Mucosa of descending colon (tissue), 3 donors: ENCODE results near the gene RHEB. TPM values are rescaled to one million over a fixed set of nuclear protein-coding genes. Genes with fewer than 3 reads are reported as not detected.

Experiments used
- ATAC-seq: fragments of 200-7000 bp; cut with Tn5 transposase; one replicate; pipeline ENCODE4 v1.9.1; 2020; ENCODE audit warnings: mild to moderate bottlenecking, moderate library complexity
- DNase-seq, 3 donors: peaks; one replicate each; pipeline ENCODE4 v3.0.0-alpha.2; 2020
- H3K36me3 ChIP-seq: fragments of 200-600 bp; one replicate; pipeline ENCODE4 v1.8.0; 2021; ENCODE audit warnings: low read depth, mild to moderate bottlenecking
- H3K4me1 ChIP-seq: fragments of 200-600 bp; one replicate; pipeline ENCODE4 v1.8.0; 2021; ENCODE audit warnings: low read depth, mild to moderate bottlenecking
- H3K4me3 ChIP-seq: fragments of 200-600 bp; one replicate; pipeline ENCODE4 v1.8.0; 2021; ENCODE audit warnings: mild to moderate bottlenecking
- H3K9me3 ChIP-seq: fragments of 200-600 bp; one replicate; pipeline ENCODE4 v1.8.0; 2021; ENCODE audit warnings: mild to moderate bottlenecking
- CTCF ChIP-seq: fragments of 200-600 bp; IDR thresholded peaks from one replicate; pipeline ENCODE4 v1.8.0; 2022; ENCODE audit warnings: antibody characterized with exemption, mild to moderate bottlenecking
- intact Hi-C, 2 donors: fragments of 100-400 bp; cut with DNase I in 1 of 2; cut with micrococcal nuclease in 1 of 2; formaldehyde crosslinking; loops; one replicate each; pipeline versions ENCODE4 v1.11.0 to v1.11.1; 2022; cut with DNase I, micrococcal nuclease
- total RNA-seq, 3 donors: library from RNA; stranded (reverse); fragmentation: NEBNext Ultra II Directional in 2 of 3; extraction: Animal tissue kit (Norgen Biotek cat#: 25700) in 2 of 3; gene quantifications; one replicate each; pipeline versions ENCODE4 v1.2.1 to v1.2.4, GENCODE V29; 2021 to 2023
- donor health status: DM: no; HTN: no; CAD: no; lungs with moderate emphysema.
- donor health status: DM: no; HTN: no; CAD: no.
- donor health status: DM: no; HTN: yes; CAD: no.

Gene RHEB
- total RNA-seq, 3 donors from 2014 or later: 40.3 to 114 (median 73.5) TPM

- TF ChIP-seq CTCF: no peak
- peak in 2 of 3 donors; percentile 66 to 77 for DNase-seq
- Histone ChIP-seq H3K4me3 (no peak overlapping the region), H3K9me3 (no peaks in the 10 kb centered on the region), H3K36me3 (no peaks in the 10 kb centered on the region), H3K4me1 (no peaks in the 10 kb centered on the region)
- ATAC-seq: peak; percentile 74
- intact Hi-C loops: loop anchor here in 1 of 2 donors (10.0 kb wide), 1 partner anchor 46 kb away; the partner anchor contains the start of gene RHEB
Measured at GRCh38 chr7:151469281-151469680, 50.4 kb downstream of the RHEB start.

- TF ChIP-seq CTCF: no peak
- DNase-seq (no peak), ATAC-seq (no peak)
- Histone ChIP-seq H3K9me3 (peaks cover under 1% of the 10 kb centered on the region), H3K4me1 (no peaks in the 10 kb centered on the region), H3K36me3 (no peaks in the 10 kb centered on the region), H3K4me3 (no peak overlapping the region)
- intact Hi-C loops: loop anchor here in 1 of 2 donors (10.0 kb wide), 1 partner anchor 46 kb away; the partner anchor contains the start of gene RHEB
Measured at GRCh38 chr7:151468217-151469018, 51.3 kb downstream of the RHEB start.

GRCh38 chr7:151465169-151465568 lies 54.5 kb downstream of the RHEB start:
- ATAC-seq (no peak), DNase-seq (no peak)
- Histone ChIP-seq H3K36me3 (no peaks in the 10 kb centered on the region), H3K4me1 (peaks cover 8% of the 10 kb centered on the region), H3K4me3 (no peak overlapping the region), H3K9me3 (peaks cover 13% of the 10 kb centered on the region)
- intact Hi-C loops: loop anchor here in 1 of 2 donors (10.0 kb wide), 1 partner anchor 50 kb away; the partner anchor contains the start of gene RHEB
- TF ChIP-seq CTCF: no peak

DNA sequence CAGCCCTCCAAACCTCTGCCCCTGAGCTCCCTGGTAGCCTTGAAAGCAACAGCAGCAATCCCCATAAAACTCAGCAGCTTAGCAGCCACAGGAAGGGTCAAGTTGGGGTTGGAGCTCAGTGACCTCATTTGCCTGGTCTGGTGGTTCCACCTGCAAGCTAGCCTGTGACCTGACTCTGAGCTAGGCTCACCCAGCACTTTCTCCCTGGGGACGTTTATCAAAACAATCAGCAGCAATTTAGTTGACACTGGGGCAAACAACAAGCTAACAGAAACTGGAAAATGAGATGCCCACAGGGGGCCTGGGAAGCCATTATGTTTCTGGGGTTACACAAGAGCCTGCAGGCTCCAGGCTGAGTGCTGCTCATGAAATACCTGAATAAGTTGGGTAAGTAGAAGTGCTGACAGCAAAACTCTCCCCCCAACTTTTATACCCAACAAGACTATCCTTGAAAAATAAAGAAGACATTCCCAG lies 57.4 kb downstream of the RHEB start:
- no peak for DNase-seq
- Histone ChIP-seq H3K4me3 (no peak overlapping the region), H3K36me3 (no peaks in the 10 kb centered on the region), H3K9me3 (peaks cover 13% of the 10 kb centered on the region), H3K4me1 (peaks cover 19% of the 10 kb centered on the region)
- no peak for ATAC-seq
- intact Hi-C loops: loop anchor here in 1 of 2 donors (10.0 kb wide), 1 partner anchor 52 kb away; the partner anchor contains the start of gene RHEB
- no peak for TF ChIP-seq CTCF

DNA sequence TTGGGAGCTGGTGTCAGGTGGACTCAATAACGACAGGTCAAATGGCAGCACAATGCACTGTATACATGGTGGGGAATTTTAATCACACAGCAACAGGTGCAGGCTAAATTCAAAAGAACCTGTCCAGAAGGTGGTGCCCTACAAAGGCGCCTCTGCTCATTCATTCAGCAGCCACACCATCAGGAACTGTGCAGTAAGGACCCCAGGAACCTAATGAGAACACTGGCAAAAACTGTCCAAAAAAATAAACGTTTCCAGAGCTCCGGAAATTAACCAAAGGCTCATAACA lies 57.8 kb downstream of the RHEB start:
- H3K36me3 ChIP-seq: no peaks in the 10 kb centered on the region
- peaks cover 19% of the 10 kb centered on the region for H3K4me1 ChIP-seq
- ATAC-seq (no peak), DNase-seq (no peak)
- no peak for TF ChIP-seq CTCF
- no peak overlapping the region for H3K4me3 ChIP-seq
- peaks cover 13% of the 10 kb centered on the region for H3K9me3 ChIP-seq
- intact Hi-C loops: loop anchor here in 1 of 2 donors (10.0 kb wide), 1 partner anchor 53 kb away; the partner anchor contains the start of gene RHEB
